Umbilical cord (tissue), 2 donors: ENCODE measurements around the gene MSRB2. TPM values are rescaled to one million over a fixed set of nuclear protein-coding genes. Genes with fewer than 3 reads are reported as not detected.
A peak's percentile ranks its signal among the peaks of the same experiment; 100 is the strongest.
"Not testable (repeated sequence)": the region's sequence is repeated elsewhere in the genome, so short reads cannot be mapped to it uniquely, and the experiment has no call there.

Source experiments
- DNase-seq: peaks from one replicate; pipeline ENCODE4 v3.0.0-alpha.2; 2015; ENCODE audit warnings: low spot score
- total RNA-seq: library from RNA; depleted of rRNA; stranded (reverse); fragments of >200 nt; gene quantifications from one replicate; pipeline ENCODE4 v1.2.3, GENCODE V29; 2014; ENCODE audit warnings: low replicate concordance; ENCODE audit not compliant: insufficient read depth

Gene MSRB2
- total RNA-seq, 1 donor from 2014 or later: 11.6 TPM

DNA sequence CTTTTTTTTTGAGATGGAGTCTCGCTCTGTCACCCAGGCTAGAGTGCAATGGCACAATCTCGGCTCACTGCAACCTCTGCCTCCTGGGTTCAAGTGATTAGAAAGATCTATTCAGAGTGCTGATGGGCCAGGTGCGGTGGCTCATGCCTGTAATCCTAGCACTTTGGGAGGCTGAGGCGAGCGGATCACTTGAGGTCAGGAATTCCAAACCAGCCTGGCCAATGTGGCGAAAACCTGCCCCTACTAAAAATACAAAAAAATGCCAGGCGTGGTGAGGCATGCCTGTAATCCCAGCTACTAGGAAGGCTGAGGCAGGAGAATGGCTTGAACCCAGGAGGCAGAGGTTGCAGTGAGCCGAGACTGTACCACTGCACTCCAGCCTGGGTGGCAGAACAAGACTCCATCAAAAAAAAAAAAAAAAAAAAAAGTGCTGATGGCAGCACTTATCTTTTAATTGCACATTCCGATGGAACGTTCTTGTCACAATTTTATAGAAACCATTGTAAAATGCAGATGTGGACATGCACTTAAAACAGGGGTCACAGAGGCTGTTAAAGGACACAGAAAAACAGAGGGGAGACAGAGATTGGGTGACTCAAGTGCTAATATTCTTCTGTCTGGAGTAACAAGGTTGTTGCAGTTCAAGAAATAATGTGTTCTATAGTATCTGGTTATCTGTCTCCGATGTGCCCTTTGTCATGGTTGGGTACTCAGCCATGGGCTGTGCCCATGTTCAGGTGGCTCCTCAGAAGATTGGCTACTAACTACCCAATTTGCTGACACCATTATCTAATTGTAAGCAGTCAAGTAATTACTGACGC, 25.1 kb upstream of the MSRB2 start:
- DNase-seq: not testable (repeated sequence)

DNA sequence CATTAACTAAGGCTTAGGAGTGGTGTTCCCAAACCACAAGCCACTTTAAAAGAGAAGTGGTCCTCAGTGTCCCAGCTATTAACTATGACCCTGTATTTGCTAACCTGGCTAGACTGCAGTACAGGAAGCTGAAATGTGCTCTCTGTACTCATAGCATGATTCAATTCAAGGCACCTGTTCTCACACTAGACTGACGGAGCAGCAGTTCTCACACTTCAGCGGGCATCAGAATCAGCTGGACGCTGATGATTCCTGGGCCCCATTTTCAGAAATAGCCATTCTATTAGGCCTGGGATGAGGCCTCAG, 24.5 kb upstream of the MSRB2 start:
- DNase-seq: no peak

DNA sequence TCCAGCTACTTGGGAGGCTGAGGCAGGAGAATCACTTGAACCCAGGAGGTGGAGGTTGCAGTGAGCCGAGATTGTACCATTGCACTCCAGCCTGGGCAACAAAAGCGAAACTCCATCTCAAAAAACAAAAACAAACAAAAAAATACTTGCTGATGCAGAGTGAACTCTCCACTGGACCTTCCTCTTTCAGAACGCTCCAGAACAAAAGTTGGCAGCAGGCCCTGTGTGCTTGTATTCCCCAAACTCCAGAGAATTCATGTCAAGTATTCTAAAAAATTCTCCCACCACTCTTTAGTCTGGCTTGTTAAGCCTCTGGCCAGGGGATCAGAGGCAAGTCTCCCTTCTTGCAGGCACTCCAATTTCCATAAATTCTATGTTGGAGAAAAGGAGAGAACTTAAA, 22.8 kb upstream of the MSRB2 start:
- DNase-seq: not testable (repeated sequence)

DNA sequence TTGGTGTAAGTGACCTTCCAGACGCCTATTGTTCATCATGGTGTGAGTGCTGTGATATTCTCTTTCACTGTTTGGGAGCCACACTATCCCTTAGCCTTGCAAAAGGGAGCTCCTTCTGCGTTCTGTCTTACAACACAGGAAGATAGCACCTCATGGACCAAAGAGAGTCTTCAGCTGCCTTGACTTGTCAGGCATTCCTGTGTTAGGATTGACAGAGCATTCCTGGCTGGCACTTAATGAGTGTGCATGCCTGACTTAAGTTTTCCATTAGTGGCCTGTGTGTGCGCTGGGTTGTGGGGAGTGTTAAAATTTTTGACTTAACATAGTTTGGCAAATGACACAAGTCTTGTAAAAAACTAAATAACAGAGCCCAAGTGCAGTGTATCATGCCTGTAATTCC, 21.9 kb upstream of the MSRB2 start:
- no peak for DNase-seq

GRCh38 chr10:23075672-23076071, 19.7 kb upstream of the MSRB2 start:
- DNase-seq: no peak

- no peak for DNase-seq
Measured at GRCh38 chr10:23078114-23078513, 17.3 kb upstream of the MSRB2 start.

DNA sequence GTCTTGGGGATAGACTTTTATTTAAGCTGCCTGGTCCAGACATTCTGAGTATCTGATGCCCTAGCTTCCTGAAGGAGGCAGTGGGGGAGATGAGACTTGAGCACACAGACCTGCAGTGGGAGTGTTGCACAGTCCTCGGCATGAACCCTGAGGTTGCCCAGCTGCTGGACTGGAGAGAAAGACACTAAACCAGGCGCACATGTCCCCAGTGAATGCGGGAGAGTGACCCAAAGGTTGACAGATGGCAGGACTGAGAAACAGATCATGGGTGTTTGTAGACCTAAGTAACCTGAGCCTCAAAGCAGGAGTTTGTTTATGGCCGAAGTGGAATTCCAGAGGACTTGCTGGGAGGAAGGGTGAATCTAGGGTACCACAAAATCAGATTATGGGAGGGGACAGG, 15.7 kb upstream of the MSRB2 start:
- no peak for DNase-seq

DNA sequence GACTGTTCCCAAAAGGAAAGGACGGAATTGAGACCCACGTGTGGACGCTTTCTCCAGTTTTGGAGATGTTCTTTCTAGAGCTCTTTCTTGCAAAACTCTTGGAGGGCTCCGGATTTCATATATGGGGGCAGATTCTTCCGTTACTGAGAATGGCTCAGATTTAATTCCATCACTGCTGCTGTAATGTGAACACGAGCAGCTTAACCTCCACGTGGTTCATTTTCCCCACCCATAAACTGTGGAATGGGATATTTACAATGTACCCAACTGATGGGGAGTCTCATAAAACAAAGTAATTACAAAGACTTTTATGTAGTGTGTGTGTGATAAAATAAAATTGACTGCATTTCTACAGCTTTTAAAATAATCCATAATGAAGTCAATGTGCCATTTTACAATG, 15.1 kb upstream of the MSRB2 start:
- no peak for DNase-seq

- peak; percentile 89 for DNase-seq
Measured at GRCh38 chr10:23081221-23081750, 14.1 kb upstream of the MSRB2 start.

DNA sequence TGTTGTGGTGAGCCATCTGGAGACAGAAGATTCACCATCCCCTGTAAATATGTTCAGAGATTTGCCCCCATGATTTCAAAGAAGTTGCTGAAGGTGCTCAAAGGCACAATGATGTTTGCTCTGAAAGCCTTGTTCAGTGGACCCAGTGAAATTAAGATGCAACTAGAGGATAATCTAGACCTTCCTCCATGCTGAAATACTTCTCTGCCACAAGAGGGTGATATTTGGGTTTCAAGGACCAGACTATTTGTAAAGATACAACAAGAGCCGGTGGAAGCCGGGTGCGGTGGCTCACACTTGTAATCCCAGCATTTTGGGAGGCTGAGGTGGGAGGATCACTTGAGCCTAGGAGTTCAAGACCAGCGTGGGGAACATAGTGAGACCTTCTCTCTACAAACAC, 13.5 kb upstream of the MSRB2 start:
- no peak for DNase-seq

DNA sequence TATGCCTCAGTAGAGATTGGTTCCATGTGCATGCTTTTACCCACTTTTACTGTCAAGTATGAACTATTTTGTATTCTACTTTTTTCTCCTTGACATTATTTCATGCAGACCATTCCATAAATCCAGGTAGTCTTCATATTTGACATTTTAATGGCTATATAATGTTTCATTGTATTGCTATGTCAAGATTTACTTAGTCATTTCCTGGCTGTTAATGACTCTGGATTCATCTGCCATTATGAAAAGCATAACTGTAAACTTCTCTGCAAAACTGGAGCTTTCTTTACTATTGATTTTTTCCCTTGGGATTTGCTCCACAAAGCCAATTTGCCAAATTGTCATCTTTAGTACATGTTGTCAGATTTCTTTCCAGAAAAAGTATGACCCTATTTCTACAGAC, 6.8 kb upstream of the MSRB2 start:
- DNase-seq: no peak

GRCh38 chr10:23094786-23095403, 484 bp upstream of the MSRB2 start:
- no peak for DNase-seq

- DNase-seq: peak; percentile 80
Measured at GRCh38 chr10:23095966-23096801, 805 bp downstream of the MSRB2 start.

- peak; percentile 46 for DNase-seq
Measured at GRCh38 chr10:23096802-23097549, 1.6 kb downstream of the MSRB2 start.

DNA sequence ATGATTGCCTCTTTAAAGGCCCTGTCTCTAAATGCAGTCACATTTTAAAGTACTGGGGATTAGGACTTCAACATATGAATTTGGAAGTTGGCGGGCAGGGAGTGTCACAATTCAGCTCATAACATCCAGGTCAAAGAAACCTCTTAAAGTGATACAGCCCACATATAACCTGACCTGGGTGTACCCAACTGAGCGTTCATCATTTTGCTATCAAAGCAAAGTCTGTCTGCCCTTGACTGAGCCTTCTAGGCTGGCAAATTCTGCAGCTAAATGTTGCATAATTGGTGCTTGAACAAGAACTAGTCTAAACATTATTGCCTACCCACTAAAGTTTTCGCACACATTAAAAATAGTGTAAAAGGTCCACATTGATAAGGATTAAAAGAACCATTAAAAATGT, 3.7 kb downstream of the MSRB2 start:
- DNase-seq: no peak

DNA sequence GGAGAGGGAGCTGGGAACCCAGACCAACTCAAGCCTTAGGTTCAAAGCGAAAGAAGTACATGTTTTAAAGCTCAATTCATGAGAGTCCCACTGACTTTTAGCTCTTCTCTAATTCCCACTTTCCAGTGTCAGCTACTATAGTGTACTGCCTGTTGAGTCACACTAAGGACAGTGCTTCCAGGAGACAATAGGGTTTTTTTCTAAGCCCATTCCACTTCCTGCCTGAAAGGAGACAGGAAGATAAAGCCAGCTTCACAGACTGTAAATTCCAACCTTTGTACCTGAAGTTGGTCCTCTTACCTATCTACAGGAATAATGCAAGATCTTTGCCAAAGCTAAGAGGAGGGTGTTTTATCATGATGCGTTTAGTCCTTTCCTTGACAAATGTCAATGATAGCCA, 4.4 kb downstream of the MSRB2 start:
- no peak for DNase-seq

DNA sequence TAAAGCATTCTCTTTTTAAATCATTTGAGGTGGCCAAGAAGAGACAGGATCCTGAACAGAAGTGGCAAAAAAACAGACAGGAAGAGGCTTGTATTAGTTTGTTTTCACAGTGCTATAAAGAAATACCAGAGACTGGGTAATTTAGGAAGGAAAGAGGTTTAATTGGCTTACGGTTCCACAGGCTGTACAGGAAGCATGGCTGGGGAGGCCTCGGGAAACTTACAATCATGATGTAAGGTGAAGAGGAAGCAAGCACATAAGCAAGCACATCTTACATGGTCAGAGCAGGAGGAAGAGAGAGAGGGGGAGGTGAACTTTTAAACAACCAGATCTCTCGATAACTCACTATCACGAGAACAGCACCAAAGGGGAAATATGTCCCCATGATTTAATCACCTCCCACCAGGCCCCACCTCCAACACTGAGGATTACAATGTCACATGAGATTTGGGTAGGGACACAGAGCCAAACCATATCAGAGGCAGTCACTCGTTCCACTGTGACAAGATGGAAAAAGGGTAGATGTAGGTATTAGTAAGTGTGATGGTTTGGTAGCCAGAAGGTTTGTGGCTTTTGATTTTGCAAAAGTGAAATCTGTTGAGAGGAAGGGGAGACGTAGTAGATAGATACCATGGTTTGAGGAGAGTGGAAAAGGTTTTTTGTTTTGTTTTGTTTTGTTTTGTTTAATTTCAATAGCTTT, 5.1 kb downstream of the MSRB2 start:
- DNase-seq: no peak

GRCh38 chr10:23106331-23107072, 11.1 kb downstream of the MSRB2 start:
- DNase-seq: no peak

- no peak for DNase-seq
Measured at GRCh38 chr10:23110722-23111516, 15.5 kb downstream of the MSRB2 start.
